Stimulated activated naive CD4-positive, alpha-beta T cell treated with Interleukin-2 at 50 U/mL for 16 hours (primary cell): Measurements from ENCODE around the gene C5.
"Not testable (repeated sequence)": the region's sequence is repeated elsewhere in the genome, so short reads cannot be mapped to it uniquely, and the experiment has no call there.

Experiments used
- DNase-seq: peaks from one replicate; lab custom pipeline; 2025; lab: John Stamatoyannopoulos, UW

The C5 gene

DNA sequence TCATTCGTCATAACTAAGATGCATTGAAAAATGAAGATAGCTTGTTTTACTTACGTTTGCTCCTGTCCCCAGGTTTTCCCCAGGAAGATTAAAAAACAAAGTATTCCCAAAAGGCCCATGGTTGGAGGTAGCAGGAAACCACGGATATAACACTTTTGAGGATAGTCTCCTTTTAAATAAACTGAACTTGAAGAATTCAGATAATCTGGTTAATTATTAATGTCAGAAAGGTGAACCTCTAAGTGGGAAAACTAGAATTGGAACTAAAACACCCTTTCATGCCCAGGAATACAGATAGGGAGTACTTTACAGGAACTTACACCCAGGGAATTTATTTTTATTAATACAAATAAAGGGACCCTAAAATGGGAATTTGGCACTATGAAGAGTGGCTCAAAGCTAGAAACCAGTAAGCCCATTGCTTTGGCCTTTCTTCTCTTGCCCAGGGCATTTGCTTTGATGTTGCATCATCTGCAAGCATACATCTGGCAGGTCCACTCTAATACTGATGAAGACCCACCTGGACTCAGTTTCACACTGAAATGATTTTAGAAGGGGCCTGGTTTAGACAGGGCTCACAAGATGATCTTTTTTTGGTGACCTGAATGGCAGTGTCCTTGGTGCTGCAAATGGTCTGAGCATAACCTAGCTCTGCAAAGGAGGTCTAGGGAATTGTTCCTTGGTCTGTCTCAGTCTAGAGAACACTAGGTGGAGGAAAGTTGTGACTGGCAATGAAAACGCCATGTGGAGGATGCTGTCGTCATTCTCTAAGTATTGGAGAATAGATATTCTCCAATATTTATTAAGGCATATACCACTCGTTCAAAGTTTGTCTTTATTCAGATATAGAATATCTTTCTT, at the start of gene C5:
TSS of gene C5 (minus strand) at position 148 of the 861 bp plus-strand sequence. CDS start at position 119, 29 bp downstream.
- no peak for DNase-seq

DNA sequence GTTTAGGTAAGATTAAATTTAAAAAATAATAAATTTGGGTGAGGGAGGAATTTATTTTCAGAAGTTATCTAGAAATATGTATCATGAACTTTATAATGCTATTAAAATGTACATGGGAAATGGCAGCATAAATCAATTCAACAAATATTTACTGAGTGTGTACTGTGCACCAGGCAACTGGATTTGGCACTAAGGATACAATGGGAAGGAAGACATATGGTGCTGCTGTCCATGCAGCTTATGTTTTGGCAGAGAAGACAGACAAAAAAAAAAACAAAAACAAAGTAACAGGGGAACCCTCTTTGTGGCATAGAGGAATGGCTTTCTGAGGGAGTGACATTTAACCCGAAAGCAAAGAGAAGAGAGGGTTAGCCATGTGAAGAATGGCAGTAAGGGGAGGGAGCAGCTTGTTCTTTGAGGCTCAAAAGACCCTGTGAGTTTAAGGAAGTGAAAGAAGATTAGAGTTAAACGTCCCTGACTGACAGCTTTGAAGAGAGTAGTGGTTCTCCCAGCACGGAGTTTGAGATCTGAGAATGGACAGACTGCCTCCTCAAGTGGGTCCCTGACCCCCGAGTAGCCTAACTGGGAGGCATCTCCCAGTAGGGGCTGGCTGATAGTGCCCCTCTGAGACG, 48.6 kb upstream of the C5 start:
- DNase-seq = no peak

DNA sequence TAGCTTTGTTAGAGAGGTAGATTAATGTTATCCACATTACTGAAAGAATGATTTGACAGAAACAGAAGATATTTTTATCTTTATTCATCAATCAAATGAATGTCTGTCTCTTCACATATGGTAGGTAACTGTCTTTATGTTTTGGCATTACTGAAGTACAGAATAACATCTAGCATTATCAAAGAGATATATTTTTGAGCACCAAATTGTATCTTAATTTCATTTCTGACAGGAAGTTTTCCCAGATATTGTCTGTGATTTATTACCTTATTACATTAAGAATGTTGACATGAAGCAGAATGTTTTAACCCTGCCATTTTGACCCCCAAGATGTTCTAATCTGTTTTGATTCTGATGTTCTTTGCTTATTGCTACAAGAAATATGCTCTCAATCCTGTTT, 45.0 kb upstream of the C5 start:
- no peak for DNase-seq

DNA sequence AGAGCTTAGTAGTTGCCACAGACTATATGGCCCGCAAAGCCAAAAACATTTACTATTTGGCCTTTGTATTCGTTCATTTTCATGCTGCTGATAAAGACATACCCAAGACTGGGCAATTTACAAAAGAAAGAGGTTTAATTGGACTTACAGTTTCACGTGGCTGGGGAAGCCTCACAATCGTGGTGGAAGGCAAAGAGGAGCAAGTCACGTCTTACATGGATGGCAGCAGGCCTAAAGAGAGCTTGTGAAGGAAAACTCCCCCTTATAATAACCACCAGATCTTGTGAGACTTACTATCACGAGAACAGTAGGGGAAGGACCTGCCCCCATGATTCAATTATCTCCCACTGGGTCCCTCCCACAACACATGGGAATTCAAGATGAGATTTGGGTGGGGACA, 40.7 kb upstream of the C5 start:
- DNase-seq = not testable (repeated sequence)

DNA sequence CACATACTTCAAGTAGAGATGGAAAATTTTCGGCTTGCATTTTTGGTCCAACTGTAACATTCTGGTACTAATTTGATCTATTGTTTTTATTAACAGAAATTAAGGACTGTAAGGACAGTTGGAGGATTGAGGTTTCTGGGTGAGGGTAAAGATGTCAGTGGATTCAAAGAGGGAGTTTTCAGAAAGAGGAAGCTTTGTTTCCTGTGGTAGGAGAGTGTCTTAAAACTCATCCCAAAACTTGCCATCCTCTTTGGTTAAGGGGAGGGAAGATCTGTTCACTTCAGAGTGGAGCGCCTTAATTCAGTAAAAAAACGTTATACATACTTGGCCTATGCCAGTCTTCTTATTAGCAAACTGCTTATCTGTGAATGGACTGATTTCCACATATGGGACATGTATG, 38.5 kb upstream of the C5 start:
- DNase-seq = no peak

DNA sequence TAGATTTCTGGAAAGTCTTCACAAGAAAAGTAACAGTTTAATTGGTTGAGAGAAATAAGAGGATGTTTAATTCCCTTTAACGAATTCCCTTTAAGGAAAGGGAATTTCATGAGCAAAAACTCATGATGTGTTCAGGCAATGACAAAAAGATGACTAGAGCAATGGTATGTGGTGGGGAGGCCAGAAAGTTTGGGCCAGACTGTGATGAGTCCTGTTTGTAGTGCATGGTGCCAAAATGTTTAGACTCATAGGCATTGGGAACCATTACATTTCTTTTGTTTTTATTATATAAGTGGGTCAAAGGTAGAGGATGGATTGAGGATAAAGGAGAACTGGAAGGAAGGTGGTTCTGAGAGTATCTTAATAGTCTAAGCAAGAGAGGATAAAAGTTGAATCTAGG, 35.6 kb upstream of the C5 start:
- no peak for DNase-seq

DNA sequence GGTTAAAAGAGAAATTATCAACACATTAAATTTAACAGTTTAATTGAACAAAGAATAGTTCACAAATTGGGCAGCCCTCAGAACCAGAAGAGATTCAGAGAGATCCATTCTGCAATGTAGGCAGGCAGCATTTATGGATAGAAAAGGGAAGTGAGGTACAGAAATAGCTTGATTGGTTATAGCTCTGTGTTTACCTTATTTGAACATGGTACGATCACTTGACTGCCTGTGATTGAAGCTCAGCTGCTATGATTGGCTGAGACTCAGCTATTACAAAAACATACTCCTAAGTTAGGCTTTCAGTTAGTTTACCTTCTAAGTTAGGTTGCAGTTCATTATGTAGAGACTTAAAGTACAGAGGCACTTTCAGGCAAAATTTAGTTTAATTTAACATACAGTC, 32.0 kb upstream of the C5 start:
- no peak for DNase-seq

DNA sequence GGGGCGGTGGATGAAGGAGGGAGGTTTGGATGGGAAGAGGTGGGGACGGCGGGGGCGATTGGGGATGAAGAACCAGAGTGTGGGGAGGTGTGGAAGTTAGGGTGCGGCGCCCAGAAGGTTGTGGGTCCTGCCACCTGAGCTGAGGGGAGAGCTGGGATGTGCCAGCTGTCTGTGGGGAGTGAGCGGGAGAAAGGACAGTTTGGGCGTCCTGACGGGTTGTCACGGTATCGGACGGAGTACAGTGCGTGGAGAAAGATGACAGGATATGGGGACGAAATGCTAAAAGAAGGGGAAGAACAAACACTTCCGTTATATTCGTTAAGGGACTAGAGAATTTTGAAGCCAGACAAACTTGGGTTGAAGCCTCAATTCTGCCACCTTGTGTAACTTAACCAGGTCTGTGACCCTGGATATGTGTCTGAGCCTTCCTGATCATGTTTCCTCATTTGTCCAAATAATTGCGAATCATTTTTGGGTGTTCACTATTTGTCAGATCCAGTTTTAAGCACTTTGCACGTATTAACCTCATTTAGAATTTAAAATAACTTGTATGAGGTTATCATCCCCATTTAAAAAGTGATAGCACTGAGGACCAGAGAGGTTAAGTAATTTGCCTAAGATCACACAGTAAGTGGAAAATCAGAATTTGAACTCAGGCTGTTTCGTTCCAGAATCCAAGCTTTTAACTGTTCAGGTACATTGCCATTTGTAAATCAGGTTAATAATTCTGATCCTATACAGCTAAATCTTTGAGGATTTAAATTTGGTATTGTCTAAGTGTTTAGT, 25.4 kb upstream of the C5 start:
- DNase-seq = no peak

DNA sequence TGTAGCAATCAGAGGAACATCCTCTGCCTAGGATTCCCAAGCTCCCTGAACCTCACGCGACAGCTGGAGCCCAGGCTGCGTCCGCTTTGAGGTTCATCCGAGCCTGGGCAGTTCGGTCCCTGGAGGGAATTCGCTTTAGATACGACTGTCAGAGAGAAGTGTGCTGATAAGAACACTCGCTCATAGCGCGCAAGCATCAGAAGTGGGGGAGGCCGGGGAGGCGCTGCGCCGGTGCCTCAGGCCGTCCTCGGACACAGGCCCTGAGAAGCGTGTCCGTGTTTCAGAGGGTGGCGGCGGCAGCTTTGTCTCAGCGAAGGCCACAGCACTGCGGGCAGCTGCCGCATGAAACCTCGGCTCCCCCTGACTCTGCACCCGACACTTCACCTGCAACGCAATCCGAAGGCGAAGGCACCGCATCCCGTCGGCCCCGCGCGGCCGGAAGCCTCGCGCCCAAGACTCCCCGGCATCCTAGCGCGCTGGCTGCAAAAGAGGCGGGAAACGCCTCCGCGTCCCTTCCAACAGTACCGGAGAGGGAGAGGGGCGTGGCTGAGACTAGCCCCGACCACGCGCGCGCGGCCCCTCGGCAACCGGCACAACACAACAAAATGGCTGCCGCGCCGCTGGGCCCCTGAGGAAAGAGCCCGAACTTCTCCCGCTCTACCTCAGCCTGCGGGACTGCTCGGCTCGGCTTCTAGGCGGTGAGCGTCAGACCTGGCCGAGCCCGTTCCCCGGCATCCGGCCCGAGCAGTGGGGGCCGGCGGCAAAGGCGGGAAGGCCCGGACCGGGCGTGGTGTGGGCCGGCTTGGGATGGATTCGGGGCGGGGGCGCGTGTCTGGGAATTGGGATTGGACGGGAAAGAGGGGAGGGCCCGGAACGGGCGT, 24.5 kb upstream of the C5 start, which contains the start of gene CNTRL:
TSS of gene CNTRL (plus strand) at position 586 of the 881 bp plus-strand sequence. CDS start 13,372 bp downstream, outside the sequence.
- peak; percentile 90 for DNase-seq

DNA sequence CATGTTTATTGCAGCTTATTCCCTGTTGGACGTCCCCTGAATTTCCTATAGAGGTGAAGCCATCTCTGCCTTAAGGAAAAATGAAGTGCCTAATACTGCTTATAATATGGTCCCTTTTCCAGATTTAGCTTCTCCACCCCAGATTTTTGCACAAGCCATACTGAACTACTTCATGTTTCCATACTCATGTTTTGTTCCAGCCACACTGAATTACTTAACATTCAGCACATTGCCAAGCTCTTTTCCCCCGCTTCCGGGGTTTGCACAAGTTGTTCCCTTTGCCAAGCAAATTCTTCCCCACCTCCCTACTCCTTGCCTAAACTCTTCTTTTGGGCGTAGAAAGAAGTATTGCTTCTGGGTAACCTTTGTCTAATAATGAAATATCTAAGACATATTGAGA, 23.0 kb upstream of the C5 start:
- no peak for DNase-seq

DNA sequence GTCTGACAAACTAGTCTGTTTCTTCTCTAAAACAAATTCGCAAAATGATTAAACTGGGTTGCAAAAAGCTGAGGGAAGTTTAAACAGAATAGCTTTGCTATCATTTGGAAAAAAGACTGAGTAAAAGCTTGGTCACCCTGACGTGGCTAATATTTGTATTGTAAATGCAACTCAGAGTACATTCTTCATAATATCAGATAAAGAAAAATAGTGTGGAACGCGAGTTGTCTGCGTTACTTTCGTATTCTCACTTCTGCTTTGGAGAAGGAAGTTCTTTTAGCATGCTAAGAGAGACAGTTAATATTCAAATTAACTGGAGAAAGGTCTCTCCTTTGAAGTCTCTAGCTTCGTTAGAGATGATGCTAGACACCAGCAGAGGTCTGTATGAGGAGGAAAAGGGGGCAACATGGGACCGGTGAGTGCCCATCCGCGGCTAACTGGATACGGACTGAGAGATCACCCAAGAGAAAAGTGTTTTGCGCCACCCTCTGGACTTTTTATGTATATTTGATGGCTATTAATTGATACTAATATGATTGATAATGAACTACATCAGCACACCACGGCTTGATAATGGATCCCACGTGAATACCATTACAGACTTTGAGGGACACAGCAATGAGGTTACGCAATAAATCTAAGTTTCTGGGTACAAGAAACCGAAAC, 21.8 kb upstream of the C5 start:
- DNase-seq = peak; percentile 20

DNA sequence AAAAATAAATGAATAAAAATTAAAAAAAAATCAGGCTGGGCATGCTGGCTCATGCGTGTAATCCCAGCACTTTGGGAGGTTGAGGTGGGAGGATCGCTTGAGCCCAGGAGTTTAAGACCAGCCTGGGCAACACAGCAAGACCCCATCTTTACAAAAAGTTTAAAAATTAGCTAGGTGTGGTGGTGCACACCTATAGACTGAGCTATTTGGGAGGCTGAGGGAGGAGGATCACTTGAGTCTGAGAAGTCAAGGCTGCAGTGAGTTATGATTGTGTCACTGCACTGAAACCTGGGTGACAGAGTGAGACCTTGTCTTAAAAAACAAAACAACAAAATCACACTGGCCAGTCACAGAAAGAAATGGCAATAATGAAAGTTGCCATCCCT, 21.3 kb upstream of the C5 start:
- DNase-seq = no peak

DNA sequence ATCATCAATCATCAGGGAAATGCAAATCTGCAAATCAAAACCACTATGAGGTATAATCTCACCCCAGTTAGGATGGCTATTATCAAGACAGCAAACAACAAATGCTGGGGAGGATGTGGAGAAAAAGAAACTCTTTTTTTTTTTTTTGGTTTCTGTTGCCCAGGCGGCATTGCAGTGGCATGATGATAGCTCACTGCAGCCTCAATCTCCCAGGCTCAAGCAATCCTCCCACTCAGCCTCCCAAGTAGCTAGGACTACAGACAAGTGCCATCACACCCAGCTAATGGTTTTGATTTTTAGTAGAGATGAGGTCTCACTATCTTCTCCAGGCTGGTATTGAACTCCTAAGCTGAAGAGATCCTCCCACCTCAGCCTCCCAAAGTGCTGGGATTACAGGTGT, 19.3 kb upstream of the C5 start:
- DNase-seq = no peak

DNA sequence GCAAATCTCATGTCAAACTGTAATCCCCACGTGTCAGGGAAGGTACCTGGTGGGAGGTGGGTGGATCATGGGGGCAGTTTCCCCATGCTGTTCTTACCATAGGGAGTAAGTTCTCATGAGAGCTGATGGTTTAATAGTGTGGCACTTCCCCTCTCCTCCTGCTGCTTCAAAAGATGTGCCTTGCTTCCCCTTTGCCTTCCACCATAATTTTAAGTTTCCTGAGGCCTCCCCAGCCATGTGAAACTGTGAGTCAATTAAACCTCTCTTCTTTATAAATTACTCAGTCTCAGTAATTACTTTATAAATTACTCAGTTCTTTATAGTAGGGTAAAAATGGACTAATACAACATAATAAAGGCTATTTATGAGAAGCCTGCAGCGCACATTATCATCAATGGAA, 17.6 kb upstream of the C5 start:
- DNase-seq = no peak

DNA sequence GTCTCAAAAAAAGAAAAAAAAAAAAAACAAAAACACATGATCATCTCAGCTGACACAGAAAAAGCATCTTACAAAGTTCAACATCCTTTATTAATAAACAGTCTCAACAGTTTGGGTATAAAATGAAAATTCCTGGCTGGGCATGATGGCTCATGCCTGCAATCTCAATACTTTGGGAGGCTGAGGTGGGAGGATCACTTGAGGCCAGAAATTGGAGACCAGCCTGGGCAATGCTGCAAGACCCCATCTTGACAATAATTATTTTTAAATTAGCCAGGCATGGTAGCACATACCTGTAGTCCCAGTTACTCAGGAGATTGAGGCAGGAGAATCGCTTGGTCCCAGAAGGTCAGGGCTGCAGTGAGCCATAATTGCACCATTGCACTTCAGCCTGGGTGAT, 16.8 kb upstream of the C5 start:
- DNase-seq = no peak

DNA sequence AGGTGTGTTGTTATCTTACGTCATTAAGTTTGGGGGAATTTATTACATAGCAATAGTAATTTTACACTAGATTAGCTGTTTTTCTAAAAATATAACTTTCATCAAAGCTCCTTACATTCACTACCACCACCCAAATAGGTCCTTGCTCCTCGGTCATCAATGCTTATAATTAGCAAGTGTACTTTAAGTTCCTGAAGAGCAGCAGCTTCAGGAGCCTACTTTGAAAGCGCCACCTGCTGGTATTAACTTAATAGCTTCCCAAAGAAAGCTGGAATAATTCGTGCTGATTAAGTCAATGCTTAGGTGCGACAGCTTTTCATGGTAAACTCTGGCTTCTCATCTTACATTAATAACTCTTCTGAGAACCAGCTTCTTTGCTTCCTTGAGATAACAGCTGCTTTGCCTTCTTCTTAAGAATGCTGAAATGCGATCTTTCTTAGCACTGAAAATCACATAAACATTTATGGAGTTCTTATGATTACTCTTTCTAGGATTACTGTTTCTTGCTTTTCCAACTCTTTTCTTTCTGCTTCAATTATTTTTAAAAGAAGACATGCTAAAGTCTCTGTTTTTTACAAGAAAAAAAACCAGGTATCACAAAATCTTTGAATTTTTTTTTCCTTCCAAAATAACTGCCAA, 10.0 kb upstream of the C5 start:
- no peak for DNase-seq

DNA sequence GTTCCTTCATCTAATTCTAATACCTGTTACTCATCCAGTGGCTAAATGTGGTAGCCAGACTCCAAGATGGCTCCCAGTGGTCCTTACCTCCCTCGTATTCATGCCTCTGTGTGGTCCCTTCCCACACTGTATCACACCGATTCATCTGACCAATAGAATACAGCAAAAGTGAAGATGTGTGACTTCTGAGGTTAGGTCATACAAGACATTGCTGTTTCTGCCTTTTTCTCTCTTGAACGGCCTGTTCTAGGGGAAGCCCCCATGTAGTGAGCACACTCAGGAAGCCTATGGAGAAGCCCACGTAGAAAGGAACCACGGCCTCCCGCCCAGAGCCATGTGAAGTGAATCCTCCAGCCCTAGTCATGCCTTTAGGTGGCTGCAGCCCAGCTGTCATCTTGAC, 9.4 kb upstream of the C5 start:
- DNase-seq = no peak

DNA sequence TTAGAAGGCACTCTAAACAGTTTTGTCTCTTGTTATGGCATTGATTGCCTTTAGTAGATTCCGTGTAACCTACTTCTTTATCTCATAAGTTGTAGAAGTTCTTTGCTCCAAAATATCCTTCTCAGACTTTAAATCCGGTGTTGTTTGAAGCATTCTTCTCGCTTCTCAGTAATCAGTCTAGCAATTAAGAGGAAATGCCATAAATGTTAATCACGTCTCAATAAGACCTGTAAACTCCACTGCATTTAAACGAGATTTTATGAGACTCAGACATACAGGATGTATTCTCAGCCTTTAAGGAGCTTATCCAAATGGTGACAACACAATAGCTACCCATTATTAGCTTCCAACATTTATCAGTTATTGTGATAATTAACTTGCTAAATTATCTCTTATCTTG, 7.7 kb upstream of the C5 start:
- DNase-seq = no peak

DNA sequence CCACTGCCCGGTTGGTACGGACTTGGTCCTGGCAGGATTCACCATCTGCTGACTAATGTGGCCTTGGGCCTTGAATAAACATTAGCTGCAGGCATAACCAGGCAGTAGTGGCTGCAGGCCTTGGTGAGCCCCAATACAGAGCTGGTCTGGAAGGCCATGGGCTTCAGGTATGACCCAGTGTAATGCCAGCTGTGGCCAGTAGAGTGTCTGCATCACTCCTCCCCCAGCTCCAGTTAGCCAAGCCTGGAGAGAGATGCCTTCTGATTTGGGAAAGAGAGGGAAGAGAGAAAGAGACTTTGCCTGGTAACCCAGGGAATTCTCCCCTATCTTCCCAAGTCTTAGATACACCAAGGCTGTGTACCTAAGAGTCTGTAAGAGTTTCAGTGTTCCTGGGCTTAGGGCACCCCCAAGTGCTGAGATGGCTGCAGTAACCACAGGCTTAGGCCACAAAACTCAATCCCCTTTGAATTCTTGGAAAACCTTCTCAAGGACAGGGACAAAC, 5.6 kb upstream of the C5 start:
- DNase-seq = no peak

DNA sequence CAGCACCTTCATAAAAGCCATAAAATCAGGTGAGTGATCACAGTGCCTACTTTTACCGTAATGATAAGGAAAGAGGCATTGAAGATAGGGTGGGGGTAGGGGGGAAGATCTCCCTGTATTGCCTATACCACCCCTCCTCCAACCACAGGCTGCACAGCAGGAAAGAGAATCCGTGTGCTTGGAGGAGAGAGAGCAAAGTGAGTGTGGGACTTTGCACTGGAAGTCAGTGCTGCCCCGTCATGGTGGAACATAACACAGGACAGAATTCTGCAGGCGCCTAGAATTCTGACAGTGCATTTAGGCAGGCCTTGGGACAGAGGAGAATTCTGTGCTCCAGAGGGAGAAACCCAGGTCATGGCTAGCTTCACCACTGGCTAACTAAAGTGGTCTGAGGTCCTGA, 3.5 kb upstream of the C5 start:
- no peak for DNase-seq

DNA sequence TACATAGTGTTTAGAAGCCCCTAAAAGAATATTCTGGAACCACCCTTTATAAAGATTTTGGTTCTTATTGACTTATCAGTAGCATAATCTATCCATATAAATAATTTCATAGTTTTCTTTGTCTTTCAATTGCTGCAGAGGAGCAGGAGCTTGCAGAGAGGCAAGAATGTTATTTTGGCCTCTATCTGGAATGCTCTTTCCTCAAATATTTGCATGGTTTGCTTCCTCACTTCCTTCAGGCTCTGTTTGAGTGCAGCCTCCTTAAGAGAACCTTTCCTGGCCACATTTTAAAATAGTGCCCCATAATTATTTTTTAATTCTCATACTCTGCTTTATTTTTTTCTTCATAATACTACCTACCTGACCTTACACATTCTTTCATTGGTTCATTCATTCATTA, 1.5 kb downstream of the C5 start:
- no peak for DNase-seq
